OCI-LY7 (cell line): Measurements from ENCODE around the gene ACSF2. TPM values are rescaled to one million over a fixed set of nuclear protein-coding genes. Genes with fewer than 3 reads are reported as not detected.
A peak's percentile ranks its signal among the peaks of the same experiment; 100 is the strongest.

Source experiments
- BruUV-seq: library from RNA; stranded (reverse); fragments of 400-500 nt; replicated peaks from 2 replicates; lab custom pipeline; 2021; lab: Mats Ljungman, UMichigan
- CTCF ChIA-PET: fragments of 300-600 bp; sonication (Branson Sonifier 250); formaldehyde crosslinking; loops from one replicate; lab custom pipeline; 2022; ENCODE audit warnings: antibody characterized with exemption; ENCODE audit not compliant: unreplicated experiment; lab: Charles Lee
- POLR2A ChIA-PET: fragments of 300-600 bp; sonication (Branson Sonifier 250); formaldehyde crosslinking; loops from one replicate; lab custom pipeline; 2022; ENCODE audit warnings: antibody characterized with exemption; lab: Charles Lee
- DNase-seq: peaks from one replicate; pipeline ENCODE4 v3.0.0-alpha.2; 2015; ENCODE audit warnings: low spot score
- H2AFZ ChIP-seq: fragments of 200-600 bp; sonication (generic), shearing (Covaris generic); 2 replicates; pipeline ENCODE4 v1.6.1; 2014; ENCODE audit warnings: mild to moderate bottlenecking, antibody characterized with exemption, low read length, moderate library complexity
- H3K27ac ChIP-seq: fragments of 200-600 bp; sonication (generic); 2 replicates; pipeline ENCODE4 v1.5.1; 2014; ENCODE audit warnings: mixed run types, low read depth, mild to moderate bottlenecking, moderate library complexity, low read length, inconsistent platforms; ENCODE audit not compliant: poor library complexity, severe bottlenecking
- H3K36me3 ChIP-seq: fragments of 200-600 bp; sonication (generic); 2 replicates; pipeline ENCODE4 v1.6.1; 2014; ENCODE audit warnings: mild to moderate bottlenecking, antibody characterized with exemption, low read length, moderate library complexity, mixed read lengths; ENCODE audit not compliant: insufficient read depth
- H3K4me1 ChIP-seq: fragments of 200-600 bp; sonication (generic); 2 replicates; pipeline ENCODE4 v1.5.1; 2014; ENCODE audit warnings: mild to moderate bottlenecking, low read length; ENCODE audit not compliant: insufficient read depth, poor library complexity, severe bottlenecking
- H3K4me2 ChIP-seq: fragments of 200-600 bp; sonication (generic); 2 replicates; pipeline ENCODE4 v1.6.1; 2014; ENCODE audit warnings: mild to moderate bottlenecking, low read length
- H3K4me3 ChIP-seq: fragments of 200-600 bp; sonication (generic); 2 replicates; pipeline ENCODE4 v1.5.1; 2014; ENCODE audit warnings: mild to moderate bottlenecking, low read depth, low read length; ENCODE audit not compliant: poor library complexity, severe bottlenecking
- H3K79me2 ChIP-seq: fragments of 200-600 bp; sonication (generic); 2 replicates; pipeline ENCODE4 v1.6.1; 2016; ENCODE audit warnings: low read depth, mild to moderate bottlenecking, low read length, moderate library complexity, mixed read lengths; ENCODE audit not compliant: insufficient read depth
- H3K9me2 ChIP-seq: fragments of 200-600 bp; sonication (generic); 2 replicates; pipeline ENCODE4 v1.6.1; 2016; ENCODE audit warnings: mild to moderate bottlenecking, low read length, mixed read lengths; ENCODE audit not compliant: insufficient read depth
- H3K9me3 ChIP-seq: fragments of 200-600 bp; sonication (generic); 2 replicates; pipeline ENCODE4 v1.6.1; 2014; ENCODE audit warnings: mild to moderate bottlenecking, mixed run types, low read length, mixed read lengths
- H4K20me1 ChIP-seq: fragments of 200-600 bp; sonication (generic); 2 replicates; pipeline ENCODE4 v1.6.1; 2014; ENCODE audit warnings: mild to moderate bottlenecking, antibody characterized with exemption, low read length, moderate library complexity, mixed read lengths; ENCODE audit not compliant: insufficient read depth
- CTCF ChIP-seq: fragments of 200-600 bp; sonication (generic); conservative IDR thresholded peaks from 2 replicates; pipeline ENCODE4 v1.5.1; 2014; ENCODE audit warnings: mild to moderate bottlenecking, antibody characterized with exemption, low read length, moderate library complexity, mixed read lengths
- EZH2phosphoT487 ChIP-seq: fragments of 200-600 bp; sonication (generic); IDR thresholded peaks from 2 replicates; pipeline ENCODE4 v1.6.1; 2018; ENCODE audit warnings: low read depth, borderline replicate concordance, mild to moderate bottlenecking, mixed run types, antibody characterized with exemption, low read length, moderate library complexity, mixed read lengths
- intact Hi-C: fragments of 100-400 bp; cut with micrococcal nuclease; formaldehyde crosslinking; loops from one replicate; pipeline ENCODE4 v1.10.0; 2022; ENCODE audit not compliant: unreplicated experiment
- total RNA-seq, 2 experiments: library from RNA; depleted of rRNA in 1 of 2; stranded (reverse); fragments of >200 nt in 1 of 2; shearing (Covaris generic) in 1 of 2; gene quantifications; 2 replicates each; pipeline ENCODE4 v1.2.3, GENCODE V29; 2014 to 2022

ACSF2 gene
- total RNA-seq, 2 experiments from 2014 or later: 38.6 to 42.7 TPM

- Histone ChIP-seq H3K4me1 (peaks cover 21% of the 10 kb centered on the region), H2AFZ (peak overlapping the region; percentile 94)
- intact Hi-C loops: no loop called here
These were observed 5.5 kb upstream of the ACSF2 start for GRCh38 chr17:50420419-50421112.

GRCh38 chr17:50421308-50422051 is 4.5 kb upstream of the ACSF2 start:
- no TSS peak for BruUV-seq
- H3K4me1 ChIP-seq: peaks cover 25% of the 10 kb centered on the region
- peak overlapping the region; percentile 94 for H2AFZ ChIP-seq
- H3K4me2 ChIP-seq: peak overlapping the region; percentile 65
- ChIA-PET CTCF (interaction anchor here (1.7 kb wide), 1 partner anchor 24 kb away, joined by 6 read pairs; the partner anchor contains the start of gene LRRC59), POLR2A (interaction anchor here (0.6 to 3.4 kb wide), 9 partner anchors 9 to 753 kb away, joined by 3 to 12 read pairs (median 4); partner anchors contain the start of genes EME1, LRRC59 and MRPL27)
- no peaks in the 10 kb centered on the region; the same call in 1 of the 2 replicates for H3K9me3 ChIP-seq
- H3K27ac ChIP-seq: peak overlapping the region; percentile 68
- intact Hi-C loops: no loop called here
- no peaks in the 10 kb centered on the region for H3K79me2 ChIP-seq
- TF ChIP-seq EZH2phosphoT487 (no peak), CTCF (no peak)
- peak overlapping the region; percentile 53 for H3K4me3 ChIP-seq
- no peaks in the 10 kb centered on the region for H3K36me3 ChIP-seq
- no peaks in the 10 kb centered on the region for H3K9me2 ChIP-seq
- DNase-seq: peak; percentile 56
- no peaks in the 10 kb centered on the region for H4K20me1 ChIP-seq

More at GRCh38 chr17:50420419-50421112, 5.5 kb upstream of the ACSF2 start:
- TF ChIP-seq EZH2phosphoT487 (no peak), CTCF (no peak)
- peak overlapping the region; percentile 68 for H3K27ac ChIP-seq
- H4K20me1 ChIP-seq: no peaks in the 10 kb centered on the region
- H3K4me2 ChIP-seq: peak overlapping the region; percentile 65
- no TSS peak for BruUV-seq
- CTCF ChIA-PET: interaction anchor here (1.0 to 1.7 kb wide), 2 partner anchors 10 to 23 kb away, joined by 3 to 6 read pairs; partner anchors contain the start of gene LRRC59
- DNase-seq: no peak
- H3K4me3 ChIP-seq: peak overlapping the region; percentile 53
- POLR2A ChIA-PET: interaction anchor here (0.6 to 3.4 kb wide), 7 partner anchors 23 to 502 kb away, joined by 3 to 12 read pairs (median 4); partner anchors contain the start of genes EME1, LRRC59 and MRPL27
- no peaks in the 10 kb centered on the region; the same call in 1 of the 2 replicates for H3K9me3 ChIP-seq
- no peaks in the 10 kb centered on the region for H3K9me2 ChIP-seq
- H3K36me3 ChIP-seq: no peaks in the 10 kb centered on the region
- H3K79me2 ChIP-seq: no peaks in the 10 kb centered on the region
